Kidney (tissue), 14 donors: ENCODE data around the gene ZCCHC14. TPM values are rescaled to one million over a fixed set of nuclear protein-coding genes. Genes with fewer than 3 reads are reported as not detected.
"Not testable (repeated sequence)": the region's sequence is repeated elsewhere in the genome, so short reads cannot be mapped to it uniquely, and the experiment has no call there.

Experiments used
- DNase-seq, 5 donors: peaks; one replicate each; pipeline ENCODE4 v3.0.0-alpha.2; 2013 to 2020
- FAIRE-seq: peaks from 2 replicates; lab custom pipeline; 2012; peaks lifted over from hg19 to GRCh38; lab: Jason Lieb, UNC
- H3K27ac ChIP-seq, 2 donors: one replicate each; pipeline ENCODE4 v1.7.0; 2013; ENCODE audit warnings: low read depth in 2 of 2, low read length in 2 of 2, inconsistent platforms in 1 of 2
- H3K27me3 ChIP-seq: one replicate; pipeline ENCODE4 v1.7.1; 2013; ENCODE audit warnings: low read length, inconsistent platforms; ENCODE audit not compliant: control insufficient read depth, insufficient read depth
- H3K36me3 ChIP-seq, 3 donors: one replicate each; pipeline versions ENCODE4 v1.7.0 to v1.7.1; 2013; ENCODE audit warnings: low read length in 3 of 3, control low read depth in 1 of 3, inconsistent platforms in 1 of 3; ENCODE audit not compliant: insufficient read depth in 3 of 3, control insufficient read depth in 2 of 3
- H3K4me1 ChIP-seq, 3 donors: one replicate each; pipeline versions ENCODE4 v1.7.0 to v1.7.1; 2013; ENCODE audit warnings: low read length in 3 of 3, inconsistent platforms in 1 of 3, low read depth in 1 of 3; ENCODE audit not compliant: control insufficient read depth in 2 of 3, insufficient read depth in 2 of 3
- H3K4me3 ChIP-seq, 3 donors: one replicate each; pipeline versions ENCODE4 v1.7.0 to v1.8.1; 2013; ENCODE audit warnings: low read length in 3 of 3, control low read depth in 1 of 3, inconsistent platforms in 1 of 3
- H3K9ac ChIP-seq, 3 donors: one replicate each; pipeline versions ENCODE4 v1.7.0 to v1.7.1; 2013; ENCODE audit warnings: low read length in 3 of 3, control low read depth in 1 of 3, inconsistent platforms in 1 of 3
- H3K9me3 ChIP-seq, 3 donors: one replicate each; pipeline versions ENCODE4 v1.7.0 to v1.7.1; 2013; ENCODE audit warnings: low read length in 3 of 3, control low read depth in 1 of 3, inconsistent platforms in 1 of 3; ENCODE audit not compliant: control insufficient read depth in 2 of 3, insufficient read depth in 1 of 3
- intact Hi-C: fragments of 100-400 bp; cut with DNase I; formaldehyde crosslinking; loops from one replicate; pipeline ENCODE4 v1.11.1; 2022
- polyA plus RNA-seq: library from polyadenylated mRNA; stranded (reverse); fragments of 350-450 nt; fragmentation: Illumina TruSeq; extraction: RNeasy Lipid Tissue Mini Kit (QIAGEN cat#74804); gene quantifications from one replicate; pipeline ENCODE4 v1.2.3, GENCODE V29; 2014; ENCODE audit warnings: low read depth, low replicate concordance; ENCODE audit not compliant: insufficient read depth
- total RNA-seq: library from RNA; stranded (reverse); fragmentation: NEBNext Ultra II Directional; extraction: Animal tissue kit (Norgen Biotek cat#: 25700); gene quantifications from one replicate; pipeline ENCODE4 v1.2.1, GENCODE V29; 2021
- TF ChIP-seq, protein P1 (sequence below): IDR thresholded peaks from 3 replicates; pipeline ENCODE4 v1.5.1; 2012; ENCODE audit warnings: mild to moderate bottlenecking, moderate library complexity, borderline replicate concordance; ENCODE audit not compliant: insufficient read depth; ENCODE audit errors: extremely low read depth
- donor health status: control.
- donor health status: control.
- donor health status: control.
- donor health status: control.
- donor health status: control.
- donor health status: DM: yes; HTN: yes; CAD: no.
- donor health status: Normal renal cell carcinoma (clear cell type).

The ZCCHC14 gene
- total and polyA plus RNA-seq, 2 donors from 2014 or later: 6.4 to 32.8 TPM

- FAIRE-seq: no peak
- DNase-seq: peak in 1 of 5 donors; percentile 69
- peak overlapping the region in 2 of 3 donors; percentile 23 to 40 for H3K4me3 ChIP-seq
- H3K9me3 ChIP-seq: no peaks in the 10 kb centered on the region
- TF ChIP-seq, protein P1, sequence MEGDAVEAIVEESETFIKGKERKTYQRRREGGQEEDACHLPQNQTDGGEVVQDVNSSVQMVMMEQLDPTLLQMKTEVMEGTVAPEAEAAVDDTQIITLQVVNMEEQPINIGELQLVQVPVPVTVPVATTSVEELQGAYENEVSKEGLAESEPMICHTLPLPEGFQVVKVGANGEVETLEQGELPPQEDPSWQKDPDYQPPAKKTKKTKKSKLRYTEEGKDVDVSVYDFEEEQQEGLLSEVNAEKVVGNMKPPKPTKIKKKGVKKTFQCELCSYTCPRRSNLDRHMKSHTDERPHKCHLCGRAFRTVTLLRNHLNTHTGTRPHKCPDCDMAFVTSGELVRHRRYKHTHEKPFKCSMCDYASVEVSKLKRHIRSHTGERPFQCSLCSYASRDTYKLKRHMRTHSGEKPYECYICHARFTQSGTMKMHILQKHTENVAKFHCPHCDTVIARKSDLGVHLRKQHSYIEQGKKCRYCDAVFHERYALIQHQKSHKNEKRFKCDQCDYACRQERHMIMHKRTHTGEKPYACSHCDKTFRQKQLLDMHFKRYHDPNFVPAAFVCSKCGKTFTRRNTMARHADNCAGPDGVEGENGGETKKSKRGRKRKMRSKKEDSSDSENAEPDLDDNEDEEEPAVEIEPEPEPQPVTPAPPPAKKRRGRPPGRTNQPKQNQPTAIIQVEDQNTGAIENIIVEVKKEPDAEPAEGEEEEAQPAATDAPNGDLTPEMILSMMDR: no peak
- peak overlapping the region; percentile 79 for H3K27ac ChIP-seq
- peak overlapping the region in 1 of 3 donors; percentile 24 for H3K9ac ChIP-seq
- intact Hi-C loops: no loop called here
- H3K27me3 ChIP-seq: no peaks in the 10 kb centered on the region
- peaks cover 0 to 3% (median 0%) of the 10 kb centered on the region in 3 donors for H3K36me3 ChIP-seq
- H3K4me1 ChIP-seq: peaks cover 0 to 16% (median 13%) of the 10 kb centered on the region in 3 donors
Measured at GRCh38 chr16:87507351-87508069, 14.7 kb upstream of the ZCCHC14 start.

DNA sequence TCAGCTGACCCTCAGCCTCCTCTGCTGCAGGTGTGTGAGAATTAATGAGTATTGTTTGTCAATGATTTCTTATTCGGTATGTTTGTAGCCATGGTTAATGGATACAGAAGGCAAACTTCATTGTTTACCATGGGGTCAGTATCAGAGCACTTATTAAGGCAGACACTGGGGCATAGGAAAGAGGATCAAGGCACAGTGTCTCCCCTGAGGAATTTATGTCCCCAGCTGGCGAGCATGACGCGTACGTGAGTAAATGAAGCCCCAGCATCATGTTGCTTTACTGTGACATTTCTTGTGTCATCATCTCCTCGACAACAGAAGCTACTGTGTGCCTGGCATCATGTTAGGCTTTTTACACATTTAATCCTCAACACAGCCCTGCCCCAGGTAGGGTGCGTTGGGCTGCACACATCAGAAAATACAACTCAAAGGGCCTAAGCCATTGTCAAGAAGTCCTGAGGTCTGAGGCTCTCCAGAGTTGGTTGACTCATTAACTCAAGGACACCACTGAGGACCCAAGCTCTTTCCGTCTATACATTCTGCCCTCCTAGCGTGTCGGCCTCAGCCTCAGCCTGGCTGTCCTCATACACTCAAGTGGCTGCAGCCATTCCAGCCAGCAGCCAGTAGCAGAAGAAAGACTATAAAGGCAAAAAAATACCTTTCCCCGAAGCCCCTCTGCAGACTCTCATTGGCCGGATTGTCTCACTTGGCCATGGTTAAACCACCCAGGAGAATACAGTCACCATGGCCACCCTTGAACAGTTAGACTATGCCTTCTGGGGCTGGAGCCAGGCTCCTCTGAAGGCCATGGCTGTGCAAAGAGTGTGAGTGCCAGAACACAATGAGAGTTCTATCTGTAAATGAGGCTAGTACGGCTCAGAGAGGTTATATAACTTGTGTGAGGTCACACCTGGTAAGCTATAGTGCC is 13.9 kb upstream of the ZCCHC14 start:
- intact Hi-C loops: no loop called here
- Histone ChIP-seq H3K27me3 (no peaks in the 10 kb centered on the region), H3K9ac (no peak overlapping the region), H3K36me3 (peaks cover 0 to 3% (median 0%) of the 10 kb centered on the region in 3 donors), H3K9me3 (no peaks in the 10 kb centered on the region), H3K27ac (peak overlapping the region; percentile 79), H3K4me1 (peaks cover 0 to 16% (median 13%) of the 10 kb centered on the region in 3 donors), H3K4me3 (peak overlapping the region in 1 of 3 donors; percentile 40)
- TF ChIP-seq, protein P1: no peak
- FAIRE-seq: no peak
- peak in 2 of 5 donors; percentile 37 to 48 for DNase-seq

DNA sequence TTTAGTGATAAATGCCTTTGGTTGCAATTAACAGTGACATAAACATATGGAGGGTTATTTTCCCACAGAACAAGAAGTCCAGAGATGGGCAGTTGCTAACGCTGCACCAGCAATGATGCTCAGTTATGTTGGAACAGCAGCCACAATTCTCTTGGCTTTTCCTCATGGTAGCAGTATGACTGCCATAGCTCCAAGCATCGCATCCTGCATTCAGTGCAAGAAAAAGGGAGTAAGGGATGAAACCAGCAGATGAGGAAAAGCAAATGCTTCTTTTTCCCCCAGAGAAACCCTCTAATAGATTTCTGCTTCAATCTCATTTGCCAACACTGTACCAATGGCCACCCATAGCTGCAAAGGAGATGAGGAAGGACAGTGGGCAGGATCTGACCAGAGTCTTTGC is 13.0 kb upstream of the ZCCHC14 start:
- no peak for DNase-seq
- no peak for FAIRE-seq
- Histone ChIP-seq H3K36me3 (peaks cover 0 to 3% (median 0%) of the 10 kb centered on the region in 3 donors), H3K4me1 (peaks cover 0 to 16% (median 13%) of the 10 kb centered on the region in 3 donors), H3K27ac (peak overlapping the region in 1 of 2 donors; percentile 79), H3K4me3 (no peak overlapping the region), H3K9me3 (no peaks in the 10 kb centered on the region), H3K9ac (no peak overlapping the region), H3K27me3 (no peaks in the 10 kb centered on the region)
- TF ChIP-seq, protein P1: no peak
- intact Hi-C loops: no loop called here

- FAIRE-seq, intact Hi-C loops, DNase-seq, H3K4me3 ChIP-seq, H3K9me3 ChIP-seq, H3K9ac ChIP-seq, H3K27ac ChIP-seq, H3K27me3 ChIP-seq, H3K36me3 ChIP-seq: not testable (repeated sequence)
- H3K4me1 ChIP-seq: peaks cover 0 to 13% (median 8%) of the 10 kb centered on the region in 3 donors
Measured at GRCh38 chr16:87503232-87503937, 10.6 kb upstream of the ZCCHC14 start.
